Stimulated activated naive CD8-positive, alpha-beta T cell treated with anti-CD3 and anti-CD28 coated beads, Interleukin-15, Interleukin-2, amounts not matched to agents 100 ng/mL and 50 ng/mL, for 24 hours (primary cell): ENCODE measurements around the gene TMX4.

Experiments
- H3K27ac Mint-ChIP-seq: one replicate; pipeline ENCODE4 v1.8.0; 2021; ENCODE audit warnings: mild to moderate bottlenecking, mixed read lengths
- H3K27me3 Mint-ChIP-seq: one replicate; pipeline ENCODE4 v1.8.0; 2021; ENCODE audit warnings: mixed read lengths
- H3K36me3 Mint-ChIP-seq: one replicate; pipeline ENCODE4 v1.8.0; 2021; ENCODE audit warnings: low read depth, mixed read lengths
- H3K4me1 Mint-ChIP-seq: one replicate; pipeline ENCODE4 v1.8.0; 2021; ENCODE audit warnings: low read depth, mixed read lengths
- H3K4me3 Mint-ChIP-seq: one replicate; pipeline ENCODE4 v1.8.0; 2021; ENCODE audit warnings: mild to moderate bottlenecking, mixed read lengths
- H3K9me3 Mint-ChIP-seq: one replicate; pipeline ENCODE4 v1.8.0; 2021; ENCODE audit warnings: mixed read lengths

The TMX4 gene

GRCh38 chr20:7994809-7995208 lies 24.8 kb downstream of the TMX4 start:
- H3K4me1 Mint-ChIP-seq = no peaks in the 10 kb centered on the region
- no peak overlapping the region for H3K27ac Mint-ChIP-seq
- peaks cover 14% of the 10 kb centered on the region for H3K9me3 Mint-ChIP-seq
- peaks cover 41% of the 10 kb centered on the region for H3K36me3 Mint-ChIP-seq
- no peaks in the 10 kb centered on the region for H3K27me3 Mint-ChIP-seq
- H3K4me3 Mint-ChIP-seq = no peak overlapping the region

GRCh38 chr20:7993703-7994102 lies 25.9 kb downstream of the TMX4 start:
- peaks cover 14% of the 10 kb centered on the region for H3K9me3 Mint-ChIP-seq

GRCh38 chr20:7993238-7993637 lies 26.3 kb downstream of the TMX4 start:
- Mint-ChIP-seq H3K27ac (no peak overlapping the region), H3K27me3 (no peaks in the 10 kb centered on the region), H3K9me3 (peaks cover 14% of the 10 kb centered on the region), H3K4me1 (no peaks in the 10 kb centered on the region), H3K4me3 (no peak overlapping the region), H3K36me3 (peaks cover 41% of the 10 kb centered on the region)

More at GRCh38 chr20:7993703-7994102, 25.9 kb downstream of the TMX4 start:
- Mint-ChIP-seq H3K4me3 (no peak overlapping the region), H3K4me1 (no peaks in the 10 kb centered on the region), H3K27me3 (no peaks in the 10 kb centered on the region), H3K27ac (no peak overlapping the region), H3K36me3 (peaks cover 41% of the 10 kb centered on the region)

- no peaks in the 10 kb centered on the region for H3K27me3 Mint-ChIP-seq
- H3K27ac Mint-ChIP-seq = no peak overlapping the region
These were observed 29.2 kb downstream of the TMX4 start for GRCh38 chr20:7990385-7990784.

GRCh38 chr20:7989379-7989778 lies 30.2 kb downstream of the TMX4 start:
- H3K4me1 Mint-ChIP-seq = no peaks in the 10 kb centered on the region
- H3K4me3 Mint-ChIP-seq = no peak overlapping the region
- H3K9me3 Mint-ChIP-seq = peaks cover 9% of the 10 kb centered on the region
- H3K27me3 Mint-ChIP-seq = no peaks in the 10 kb centered on the region
- H3K27ac Mint-ChIP-seq = no peak overlapping the region
- peaks cover 36% of the 10 kb centered on the region for H3K36me3 Mint-ChIP-seq

More at GRCh38 chr20:7990385-7990784, 29.2 kb downstream of the TMX4 start:
- no peak overlapping the region for H3K4me3 Mint-ChIP-seq
- H3K4me1 Mint-ChIP-seq = no peaks in the 10 kb centered on the region
- peaks cover 14% of the 10 kb centered on the region for H3K9me3 Mint-ChIP-seq
- peaks cover 45% of the 10 kb centered on the region for H3K36me3 Mint-ChIP-seq

- Mint-ChIP-seq H3K4me3 (no peak overlapping the region), H3K27me3 (no peaks in the 10 kb centered on the region), H3K27ac (no peak overlapping the region), H3K4me1 (peaks cover 6% of the 10 kb centered on the region), H3K36me3 (peaks cover 27% of the 10 kb centered on the region), H3K9me3 (no peaks in the 10 kb centered on the region)
These were observed 33.6 kb downstream of the TMX4 start for GRCh38 chr20:7985916-7986315.

- no peaks in the 10 kb centered on the region for H3K27me3 Mint-ChIP-seq
- no peaks in the 10 kb centered on the region for H3K9me3 Mint-ChIP-seq
- H3K4me3 Mint-ChIP-seq = no peak overlapping the region
- H3K27ac Mint-ChIP-seq = no peak overlapping the region
- H3K4me1 Mint-ChIP-seq = peaks cover 15% of the 10 kb centered on the region
- peaks cover 23% of the 10 kb centered on the region for H3K36me3 Mint-ChIP-seq
These were observed 35.4 kb downstream of the TMX4 start for GRCh38 chr20:7984192-7984591.

- Mint-ChIP-seq H3K27ac (no peak overlapping the region), H3K4me1 (peaks cover 15% of the 10 kb centered on the region), H3K27me3 (no peaks in the 10 kb centered on the region), H3K36me3 (peaks cover 23% of the 10 kb centered on the region), H3K9me3 (no peaks in the 10 kb centered on the region), H3K4me3 (no peak overlapping the region)
These were observed 38.2 kb downstream of the TMX4 start for GRCh38 chr20:7981374-7981773.

- Mint-ChIP-seq H3K4me1 (peaks cover 15% of the 10 kb centered on the region), H3K27me3 (no peaks in the 10 kb centered on the region), H3K4me3 (no peak overlapping the region), H3K36me3 (peaks cover 23% of the 10 kb centered on the region), H3K27ac (peak overlapping the region; percentile 53), H3K9me3 (no peaks in the 10 kb centered on the region)
These were observed 39.1 kb downstream of the TMX4 start for GRCh38 chr20:7980332-7981046.

- no peaks in the 10 kb centered on the region for H3K27me3 Mint-ChIP-seq
- no peak overlapping the region for H3K4me3 Mint-ChIP-seq
- H3K27ac Mint-ChIP-seq = no peak overlapping the region
- H3K36me3 Mint-ChIP-seq = peaks cover 18% of the 10 kb centered on the region
- H3K9me3 Mint-ChIP-seq = no peaks in the 10 kb centered on the region
- peaks cover 15% of the 10 kb centered on the region for H3K4me1 Mint-ChIP-seq
These were observed 41.9 kb downstream of the TMX4 start for GRCh38 chr20:7977709-7978108.

GRCh38 chr20:7975851-7976414 lies 43.6 kb downstream of the TMX4 start:
- H3K4me3 Mint-ChIP-seq = no peak overlapping the region
- H3K9me3 Mint-ChIP-seq = no peaks in the 10 kb centered on the region
- peaks cover 7% of the 10 kb centered on the region for H3K36me3 Mint-ChIP-seq
- H3K27ac Mint-ChIP-seq = no peak overlapping the region
- H3K27me3 Mint-ChIP-seq = no peaks in the 10 kb centered on the region
- peaks cover 9% of the 10 kb centered on the region for H3K4me1 Mint-ChIP-seq

- no peaks in the 10 kb centered on the region for H3K27me3 Mint-ChIP-seq
- H3K4me3 Mint-ChIP-seq = no peak overlapping the region
- H3K27ac Mint-ChIP-seq = no peak overlapping the region
- no peaks in the 10 kb centered on the region for H3K4me1 Mint-ChIP-seq
- H3K36me3 Mint-ChIP-seq = peaks cover 4% of the 10 kb centered on the region
- H3K9me3 Mint-ChIP-seq = no peaks in the 10 kb centered on the region
These were observed 44.7 kb downstream of the TMX4 start for GRCh38 chr20:7974785-7975435.

GRCh38 chr20:7971536-7972280 lies 47.9 kb downstream of the TMX4 start:
- Mint-ChIP-seq H3K9me3 (no peaks in the 10 kb centered on the region), H3K4me3 (no peak overlapping the region), H3K4me1 (no peaks in the 10 kb centered on the region), H3K36me3 (no peaks in the 10 kb centered on the region), H3K27me3 (no peaks in the 10 kb centered on the region), H3K27ac (no peak overlapping the region)

- Mint-ChIP-seq H3K4me3 (no peak overlapping the region), H3K4me1 (no peaks in the 10 kb centered on the region), H3K27me3 (peaks cover 5% of the 10 kb centered on the region), H3K27ac (no peak overlapping the region), H3K9me3 (no peaks in the 10 kb centered on the region), H3K36me3 (no peaks in the 10 kb centered on the region)
These were observed 52.2 kb downstream of the TMX4 start for GRCh38 chr20:7967199-7967844.
